Spleen (tissue), 7 donors: ENCODE data around the gene ACCSL.

Source experiments
- POLR2A ChIP-seq, 3 donors: fragments of 450-650 bp; IDR thresholded peaks; one replicate each; pipeline ENCODE4 v1.5.1; 2017; ENCODE audit warnings: antibody characterized with exemption in 3 of 3, mild to moderate bottlenecking in 1 of 3
- TF ChIP-seq, protein P1 (sequence below), 11 experiments: fragments of 200-600 bp in 7 of 11; fragments of 450-650 bp in 4 of 11; sonication (generic) in 4 of 11; IDR thresholded peaks in 8 of 11; conservative IDR thresholded peaks in 3 of 11; 1 replicate in 7 of 11; 2 replicates in 4 of 11; pipeline versions ENCODE4 v1.4.0 to v1.8.0; 2016 to 2021; ENCODE audit warnings: antibody characterized with exemption in 11 of 11, inconsistent platforms in 4 of 11, mild to moderate bottlenecking in 1 of 11
- donor health status: DM: no; HTN: no; CAD: no; lungs with moderate emphysema.
- donor health status: DM: no; HTN: no; CAD: no.
- donor health status: DM: no; HTN: no; CAD: no.

DNA sequence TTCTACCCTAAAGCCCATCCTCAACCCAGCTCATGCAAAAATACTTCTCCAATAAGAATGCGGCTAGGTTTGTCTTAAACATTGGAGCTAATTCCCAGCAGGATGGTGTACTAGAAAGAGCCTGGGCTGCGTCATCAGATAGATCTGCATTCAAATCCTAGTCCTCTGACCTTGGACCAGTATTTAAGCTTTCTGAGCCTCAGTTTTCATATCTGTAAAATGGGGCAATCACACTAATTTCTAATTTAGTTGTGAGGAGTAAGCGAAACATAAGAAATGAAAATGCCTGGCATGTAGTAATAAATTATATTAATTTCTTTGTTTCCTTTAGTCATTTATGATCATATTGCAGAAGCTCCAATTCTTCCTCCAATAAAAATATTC lies 32.2 kb upstream of the ACCSL start:
- no peak for TF ChIP-seq POLR2A (IDR thresholded peaks at IDR 0.05)
- TF ChIP-seq, protein P1, sequence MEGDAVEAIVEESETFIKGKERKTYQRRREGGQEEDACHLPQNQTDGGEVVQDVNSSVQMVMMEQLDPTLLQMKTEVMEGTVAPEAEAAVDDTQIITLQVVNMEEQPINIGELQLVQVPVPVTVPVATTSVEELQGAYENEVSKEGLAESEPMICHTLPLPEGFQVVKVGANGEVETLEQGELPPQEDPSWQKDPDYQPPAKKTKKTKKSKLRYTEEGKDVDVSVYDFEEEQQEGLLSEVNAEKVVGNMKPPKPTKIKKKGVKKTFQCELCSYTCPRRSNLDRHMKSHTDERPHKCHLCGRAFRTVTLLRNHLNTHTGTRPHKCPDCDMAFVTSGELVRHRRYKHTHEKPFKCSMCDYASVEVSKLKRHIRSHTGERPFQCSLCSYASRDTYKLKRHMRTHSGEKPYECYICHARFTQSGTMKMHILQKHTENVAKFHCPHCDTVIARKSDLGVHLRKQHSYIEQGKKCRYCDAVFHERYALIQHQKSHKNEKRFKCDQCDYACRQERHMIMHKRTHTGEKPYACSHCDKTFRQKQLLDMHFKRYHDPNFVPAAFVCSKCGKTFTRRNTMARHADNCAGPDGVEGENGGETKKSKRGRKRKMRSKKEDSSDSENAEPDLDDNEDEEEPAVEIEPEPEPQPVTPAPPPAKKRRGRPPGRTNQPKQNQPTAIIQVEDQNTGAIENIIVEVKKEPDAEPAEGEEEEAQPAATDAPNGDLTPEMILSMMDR (IDR thresholded peaks at IDR 0.05 in 8 of 11, conservative IDR thresholded peaks at IDR 0.05 in 3 of 11): no peak
